ENCODE results near the gene CFAP44.
"Not testable (repeated sequence)": the region's sequence is repeated elsewhere in the genome, so short reads cannot be mapped to it uniquely, and the experiment has no call there.

The CFAP44 gene

GRCh38 chr3:113441051-113441770, at the start of gene CFAP44:
Gene CFAP44 (minus strand): TSS chr3:113441493. CDS start chr3:113433664, 7,829 bp downstream.
- DNase-seq = no peak

DNA sequence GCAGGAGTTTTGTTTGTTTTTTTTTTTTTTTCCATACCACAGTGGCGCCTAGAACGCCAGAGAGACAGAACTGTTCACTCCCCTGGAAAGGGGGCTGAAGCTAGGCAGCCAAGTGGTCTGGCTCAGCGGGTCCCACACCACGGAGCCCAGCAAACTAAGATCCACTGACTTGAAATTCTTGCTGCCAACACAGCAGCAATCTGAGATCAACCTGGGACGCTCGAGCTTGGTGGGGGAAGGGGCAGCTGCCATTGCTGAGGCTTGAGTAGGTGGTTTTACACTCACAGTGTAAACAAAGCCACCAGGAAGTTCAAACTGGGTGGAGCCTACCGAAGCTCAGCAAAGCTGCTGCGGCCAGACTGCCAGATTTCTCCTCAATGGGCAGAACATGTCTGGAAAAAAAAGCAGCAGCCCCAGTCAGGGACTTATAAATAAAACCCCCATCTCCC, 43.9 kb upstream of the CFAP44 start:
- DNase-seq = no peak

- DNase-seq = no peak
Measured at GRCh38 chr3:113468539-113468938, 27.2 kb upstream of the CFAP44 start.

DNA sequence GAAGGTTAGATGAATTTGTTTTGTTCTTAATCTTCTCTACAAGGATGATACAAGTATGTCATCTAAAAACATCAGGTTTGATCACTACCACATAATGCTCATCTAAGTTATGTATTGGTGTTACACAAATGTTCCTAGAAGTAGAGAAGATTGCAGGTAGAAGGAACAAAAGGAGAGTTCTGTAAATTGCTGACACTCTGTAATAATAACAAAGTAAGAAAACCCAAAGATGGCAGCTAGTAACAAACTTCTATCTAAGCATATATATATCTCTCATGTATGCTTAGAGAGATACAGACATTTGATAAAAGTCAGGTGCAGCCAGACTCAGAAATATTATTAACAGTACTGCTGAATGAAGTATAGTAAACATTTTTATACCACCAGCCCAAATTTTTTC, 20.2 kb upstream of the CFAP44 start:
- no peak for DNase-seq

DNA sequence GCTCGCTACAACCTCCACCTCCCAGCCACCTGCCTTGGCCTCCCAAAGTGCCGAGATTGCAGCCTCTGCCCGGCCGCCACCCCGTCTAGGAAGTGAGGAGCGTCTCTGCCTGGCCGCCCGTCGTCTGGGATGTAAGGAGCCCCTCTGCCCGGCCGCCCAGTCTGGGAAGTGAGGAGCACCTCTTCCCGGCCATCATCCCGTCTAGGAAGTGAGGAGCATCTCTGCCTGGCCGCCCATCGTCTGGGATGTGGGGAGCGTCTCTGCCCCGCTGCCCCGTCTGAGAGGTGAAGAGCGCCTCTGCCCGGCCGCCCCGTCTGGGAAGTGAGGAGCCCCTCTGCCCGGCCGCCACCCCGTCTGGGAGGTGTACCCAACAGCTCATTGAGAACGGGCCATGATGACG, 17.3 kb upstream of the CFAP44 start:
- DNase-seq = not testable (repeated sequence)

- DNase-seq = no peak
Measured at GRCh38 chr3:113455446-113455845, 14.2 kb upstream of the CFAP44 start.

GRCh38 chr3:113454630-113455029, 13.3 kb upstream of the CFAP44 start:
- DNase-seq = no peak

DNA sequence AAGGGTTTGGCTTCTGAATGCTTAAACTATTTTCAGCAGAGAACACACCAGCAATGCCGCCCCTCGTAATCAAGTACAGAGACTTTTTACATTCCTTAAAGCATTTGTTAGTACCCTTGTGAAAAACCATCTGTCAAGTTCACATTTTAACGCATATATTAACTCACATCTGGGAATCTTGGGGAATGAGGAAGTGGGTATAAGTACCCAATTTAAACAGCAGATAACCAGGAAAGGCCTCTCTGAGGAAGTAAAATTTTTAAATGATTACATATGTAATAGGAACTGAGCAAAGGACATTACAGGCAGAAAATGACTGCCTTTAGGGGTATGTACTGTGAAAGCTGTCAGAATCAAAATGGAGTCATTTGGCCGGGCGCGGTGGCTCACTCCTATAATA, 12.8 kb upstream of the CFAP44 start:
- no peak for DNase-seq

- no peak for DNase-seq
Measured at GRCh38 chr3:113450911-113451310, 9.6 kb upstream of the CFAP44 start.

DNA sequence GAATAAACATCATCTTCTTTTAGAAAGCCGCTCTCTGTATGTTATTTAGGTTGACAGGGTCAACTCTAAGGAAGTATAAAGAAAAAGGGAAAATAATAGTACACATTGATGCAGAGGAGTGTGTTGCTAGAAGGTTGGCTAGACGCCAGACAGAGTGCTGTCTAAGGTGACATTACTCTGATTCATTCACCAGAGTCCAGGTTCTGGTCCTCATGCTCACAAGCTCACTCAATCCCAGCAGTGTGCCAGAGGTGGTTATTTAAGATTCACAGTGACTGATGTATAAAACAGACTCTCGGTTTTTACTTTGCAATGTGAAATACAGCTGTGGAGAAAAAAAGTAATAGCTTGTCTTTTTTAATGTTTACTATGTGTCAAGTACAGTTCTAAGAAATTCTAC, 1.7 kb downstream of the CFAP44 start:
- no peak for DNase-seq

GRCh38 chr3:113438224-113438623, 3.1 kb downstream of the CFAP44 start:
- DNase-seq = no peak

- no peak for DNase-seq
Measured at GRCh38 chr3:113437411-113437810, 3.9 kb downstream of the CFAP44 start.

DNA sequence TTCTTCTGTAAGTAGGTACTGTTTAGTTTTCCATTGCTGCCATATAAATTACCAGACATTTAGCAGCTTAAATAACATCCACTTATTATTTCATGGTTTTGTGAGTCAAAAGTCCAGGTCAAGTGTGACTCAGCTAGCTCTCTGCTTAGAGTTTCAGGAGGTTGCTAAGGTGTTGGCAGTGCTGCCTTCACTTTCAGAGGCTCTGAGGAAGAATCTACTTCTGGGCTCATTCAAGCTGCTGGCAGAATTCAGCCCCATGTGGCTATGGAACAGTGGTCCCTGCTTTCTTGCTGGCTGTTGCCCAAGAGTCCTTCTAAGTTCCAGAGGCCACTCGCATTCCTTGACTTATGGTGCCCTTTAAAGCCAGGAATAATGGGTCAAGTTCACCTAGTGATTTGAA, 4.5 kb downstream of the CFAP44 start:
- no peak for DNase-seq

GRCh38 chr3:113431811-113432210, 9.5 kb downstream of the CFAP44 start:
- DNase-seq = no peak

DNA sequence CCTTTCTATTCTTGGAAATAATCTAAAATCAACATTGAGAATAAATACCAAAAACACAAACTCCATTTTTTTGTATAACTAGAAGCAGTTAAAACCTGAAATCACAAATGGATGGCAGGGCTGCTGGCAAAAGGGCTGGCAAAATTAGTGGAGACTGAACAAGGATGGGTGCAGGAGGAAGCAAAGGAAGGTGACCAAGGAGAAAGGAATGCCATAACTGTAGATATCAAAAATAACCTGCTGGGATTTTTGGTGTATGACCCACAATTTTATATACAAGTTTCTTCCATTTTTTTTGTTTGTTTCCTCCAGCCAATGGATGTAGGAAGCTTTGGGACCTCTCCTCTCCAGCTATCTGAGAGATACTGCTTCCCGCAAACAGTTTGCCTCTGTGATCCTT, 12.7 kb downstream of the CFAP44 start:
- no peak for DNase-seq

GRCh38 chr3:113423699-113424098, 17.6 kb downstream of the CFAP44 start:
- DNase-seq = no peak

- no peak for DNase-seq
Measured at GRCh38 chr3:113421082-113421481, 20.2 kb downstream of the CFAP44 start.

- DNase-seq = no peak
Measured at GRCh38 chr3:113409676-113410075, 31.6 kb downstream of the CFAP44 start.

GRCh38 chr3:113405180-113405579, 36.1 kb downstream of the CFAP44 start:
- DNase-seq = no peak

DNA sequence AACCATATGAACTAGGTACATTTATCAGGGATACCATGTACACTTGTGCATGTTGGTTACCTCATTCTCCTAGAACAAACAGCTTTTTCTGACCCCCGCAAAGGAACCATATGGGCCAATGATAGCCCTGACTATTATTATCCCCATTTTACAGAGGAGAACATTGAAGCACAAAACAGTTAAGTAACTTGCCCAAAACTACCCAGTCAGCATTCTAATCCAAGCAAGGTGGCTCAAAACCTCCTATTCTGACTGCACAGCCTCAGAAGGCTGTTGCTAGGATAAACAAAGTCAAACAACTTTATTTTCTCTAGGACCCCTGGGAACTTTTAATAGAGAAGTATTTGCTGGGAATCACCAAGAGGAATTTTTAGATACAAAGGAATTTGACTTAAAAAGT, 36.7 kb downstream of the CFAP44 start:
- DNase-seq = no peak

Data from NCI-H146 (cell line).